Fibroblast of mammary gland (primary cell): Measurements from ENCODE around the gene RPLP2.

ENCODE experiments used
- DNase-seq: peaks from one replicate; pipeline ENCODE4 v3.0.0-alpha.2; 2010; ENCODE audit warnings: low read depth
- H3K4me3 ChIP-seq: 2 replicates; pipeline ENCODE4 v1.5.1; 2011; ENCODE audit warnings: low read depth, mild to moderate bottlenecking, low read length, moderate library complexity; ENCODE audit not compliant: control insufficient read depth
- CTCF ChIP-seq: conservative IDR thresholded peaks from 2 replicates; pipeline ENCODE4 v1.5.1; 2011; ENCODE audit warnings: low read depth, low read length, inconsistent platforms; ENCODE audit not compliant: control insufficient read depth, insufficient read depth

Gene RPLP2

GRCh38 chr11:787084-787675 lies 22.6 kb upstream of the RPLP2 start:
- DNase-seq, result no peak
- no peak overlapping the region for H3K4me3 ChIP-seq
- TF ChIP-seq CTCF, result no peak

GRCh38 chr11:788009-788640 lies 21.6 kb upstream of the RPLP2 start:
- no peak for TF ChIP-seq CTCF

DNA sequence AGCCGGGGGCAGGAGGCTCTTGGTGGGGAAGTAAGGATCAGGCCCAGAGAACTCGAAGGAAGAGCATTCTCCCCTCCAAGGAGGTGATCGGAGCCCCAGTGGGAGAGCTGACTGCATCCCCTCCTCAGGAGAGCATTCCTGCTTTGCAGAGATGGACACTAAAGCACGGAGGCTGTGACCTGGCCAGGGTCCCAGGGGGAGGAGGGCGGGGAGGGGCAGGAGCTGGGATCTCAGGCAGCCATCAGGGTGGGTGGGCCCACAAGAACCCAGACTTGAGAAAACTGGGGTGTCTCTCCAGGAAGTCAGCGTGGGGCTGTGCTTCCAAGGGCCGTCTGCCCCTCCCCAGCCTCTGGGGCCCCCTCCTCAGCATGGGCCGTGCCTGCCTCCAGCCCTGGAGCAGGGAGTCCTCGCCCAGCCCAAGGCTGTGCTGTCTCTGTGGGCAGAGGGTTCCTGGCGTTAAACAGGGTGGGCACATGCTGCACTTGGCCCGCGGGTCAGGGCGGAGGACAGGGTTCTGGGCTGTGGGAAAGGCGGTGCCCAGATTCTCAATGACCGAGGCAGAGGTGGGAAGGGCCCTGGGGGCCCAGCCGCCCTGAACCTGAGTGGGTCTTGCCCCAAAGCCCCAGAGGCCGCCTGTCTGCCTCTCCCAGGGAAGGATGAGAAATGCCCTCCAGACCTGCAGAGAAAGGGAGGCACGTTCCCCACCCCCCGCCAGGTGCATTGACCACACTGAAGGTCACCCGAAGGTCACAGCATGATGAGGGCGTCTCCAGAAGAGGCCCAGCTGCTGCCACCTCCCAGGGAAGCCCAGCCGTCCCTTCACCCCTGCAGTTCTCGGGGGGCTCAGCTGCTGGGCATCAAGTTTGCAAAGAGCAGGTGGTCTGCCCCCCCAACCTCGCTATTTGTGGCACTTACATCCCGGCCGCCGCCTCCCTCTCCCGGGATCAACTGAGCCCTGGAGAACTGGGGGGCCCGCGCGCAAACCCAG lies 20.5 kb upstream of the RPLP2 start:
- no peak for DNase-seq
- peak overlapping the region; percentile 21 for H3K4me3 ChIP-seq
- TF ChIP-seq CTCF, result no peak

More at GRCh38 chr11:788009-788640, 21.6 kb upstream of the RPLP2 start:
- DNase-seq, result no peak
- H3K4me3 ChIP-seq, result no peak overlapping the region

- peak; percentile 48 for DNase-seq
- H3K4me3 ChIP-seq, result peak within 1 kb of the TSS; percentile 21
- no peak for TF ChIP-seq CTCF
Measured at GRCh38 chr11:789943-790342, 19.8 kb upstream of the RPLP2 start, which contains the start of gene CEND1. Gene CEND1 (minus strand): TSS chr11:790090. CDS start chr11:788576, 1,514 bp downstream.

DNA sequence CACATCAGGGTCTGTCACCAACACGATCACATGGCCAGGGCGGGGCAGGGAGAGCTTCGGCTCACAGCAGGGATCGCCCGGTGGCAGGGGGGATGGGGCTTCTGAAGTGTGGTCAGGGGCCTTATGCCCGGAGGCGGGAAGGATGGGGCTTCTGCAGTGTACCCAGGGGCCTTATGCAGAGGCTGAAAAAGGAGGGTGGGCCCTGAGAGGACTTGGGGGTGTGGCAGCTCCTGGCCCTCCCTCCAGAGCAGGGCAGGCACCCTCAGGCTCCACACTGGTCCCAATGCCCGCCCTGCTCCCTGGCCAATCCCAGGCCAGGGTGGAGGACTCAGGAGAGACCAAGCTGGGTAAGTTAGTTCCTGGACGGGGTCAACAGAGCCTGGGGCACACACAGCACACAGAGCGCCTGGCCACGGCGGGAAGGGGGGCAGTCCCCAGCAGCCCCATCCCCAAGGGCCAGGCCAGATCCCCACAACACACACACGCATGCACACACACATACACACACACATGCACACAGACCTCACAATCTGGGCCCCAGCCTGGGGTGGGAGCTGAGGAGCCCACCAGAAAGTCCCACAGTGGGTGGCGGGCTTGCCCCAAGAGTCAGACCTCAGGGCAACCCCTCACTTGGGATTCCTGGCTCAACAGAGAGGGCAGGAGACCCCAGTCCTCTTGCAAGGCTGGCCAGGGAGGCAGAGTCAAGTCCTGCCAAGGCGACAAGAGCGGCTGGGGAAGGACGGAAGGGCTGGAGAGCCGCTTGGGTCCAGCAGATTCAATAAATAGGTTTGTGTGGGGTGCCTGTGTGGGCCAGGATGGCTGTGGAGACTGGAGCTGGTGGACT lies 18.8 kb upstream of the RPLP2 start:
- DNase-seq, result no peak
- H3K4me3 ChIP-seq, result no peak overlapping the region
- TF ChIP-seq CTCF, result no peak

DNA sequence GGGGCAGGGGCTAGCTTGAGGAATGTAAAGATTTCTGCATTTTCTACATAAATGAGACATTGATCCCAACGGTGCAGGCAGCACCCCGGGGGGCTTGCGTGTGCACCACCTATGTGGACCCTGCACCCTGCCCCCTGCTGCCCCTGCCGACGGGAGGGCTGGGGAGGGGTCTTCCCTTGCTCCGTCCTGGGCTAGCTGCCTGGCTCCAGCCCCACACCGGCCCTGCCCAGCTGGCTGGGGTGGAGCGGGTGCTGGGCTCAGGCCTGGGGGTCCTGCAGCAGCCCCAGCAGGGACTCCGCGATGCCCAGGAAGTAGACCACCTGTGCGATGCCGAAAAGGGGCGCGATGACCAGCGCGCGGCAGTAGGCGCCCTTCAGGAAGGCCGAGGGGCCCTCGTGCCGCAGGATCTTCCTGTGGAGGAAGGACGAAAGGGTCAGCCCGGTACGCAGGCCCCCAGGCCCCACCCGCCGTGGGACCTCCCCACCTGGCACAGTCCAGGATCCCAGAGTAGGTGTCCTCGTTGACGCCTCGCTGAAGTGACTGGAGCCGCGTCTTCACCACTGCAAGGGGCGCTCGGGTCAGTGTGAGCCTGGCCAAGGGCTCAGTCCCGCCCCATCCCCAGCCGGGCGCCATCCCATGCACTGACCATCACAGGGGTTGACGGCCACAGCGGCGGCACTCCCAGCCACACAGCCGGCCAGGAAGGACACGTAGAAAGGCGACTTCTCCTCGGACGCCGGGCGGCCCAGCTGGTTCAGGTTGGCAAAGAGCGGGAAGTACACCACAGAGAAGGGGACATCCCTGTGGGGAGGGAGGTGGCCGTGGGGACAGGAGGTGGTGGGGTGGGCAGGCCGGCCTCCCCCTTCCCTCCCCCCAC lies 17.9 kb upstream of the RPLP2 start:
- TF ChIP-seq CTCF, result no peak
- no peak overlapping the region for H3K4me3 ChIP-seq
- no peak for DNase-seq
